OCI-LY3 (cell line): Measurements from ENCODE around the gene ADAMTS6.

Experiments used
- EZH2phosphoT487 ChIP-seq: fragments of 200-600 bp; shearing (Covaris generic); IDR thresholded peaks from 2 replicates; pipeline ENCODE4 v1.6.1; 2018; ENCODE audit warnings: antibody characterized with exemption, mixed run types, low read depth
- TF ChIP-seq, protein P1 (sequence below): fragments of 200-600, 300-600 bp; sonication (generic); IDR thresholded peaks from 2 replicates; pipeline ENCODE4 v1.5.1; 2014; ENCODE audit warnings: antibody characterized with exemption, low read length, low read depth

GRCh38 chr5:65412842-65413241 lies 68.9 kb downstream of the ADAMTS6 start:
- TF ChIP-seq, protein P1, sequence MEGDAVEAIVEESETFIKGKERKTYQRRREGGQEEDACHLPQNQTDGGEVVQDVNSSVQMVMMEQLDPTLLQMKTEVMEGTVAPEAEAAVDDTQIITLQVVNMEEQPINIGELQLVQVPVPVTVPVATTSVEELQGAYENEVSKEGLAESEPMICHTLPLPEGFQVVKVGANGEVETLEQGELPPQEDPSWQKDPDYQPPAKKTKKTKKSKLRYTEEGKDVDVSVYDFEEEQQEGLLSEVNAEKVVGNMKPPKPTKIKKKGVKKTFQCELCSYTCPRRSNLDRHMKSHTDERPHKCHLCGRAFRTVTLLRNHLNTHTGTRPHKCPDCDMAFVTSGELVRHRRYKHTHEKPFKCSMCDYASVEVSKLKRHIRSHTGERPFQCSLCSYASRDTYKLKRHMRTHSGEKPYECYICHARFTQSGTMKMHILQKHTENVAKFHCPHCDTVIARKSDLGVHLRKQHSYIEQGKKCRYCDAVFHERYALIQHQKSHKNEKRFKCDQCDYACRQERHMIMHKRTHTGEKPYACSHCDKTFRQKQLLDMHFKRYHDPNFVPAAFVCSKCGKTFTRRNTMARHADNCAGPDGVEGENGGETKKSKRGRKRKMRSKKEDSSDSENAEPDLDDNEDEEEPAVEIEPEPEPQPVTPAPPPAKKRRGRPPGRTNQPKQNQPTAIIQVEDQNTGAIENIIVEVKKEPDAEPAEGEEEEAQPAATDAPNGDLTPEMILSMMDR: no peak
- no peak for TF ChIP-seq EZH2phosphoT487
